HEK293 (cell line): ENCODE measurements around the gene GPN1.

Experiments used
- CTCF ChIA-PET: fragments of 350-600 bp; formaldehyde crosslinking; extraction: SDS; loops from one replicate; lab custom pipeline; 2021; ENCODE audit warnings: antibody characterized with exemption; lab: Yijun Ruan, JAX
- POLR2A ChIA-PET: fragments of 300-600 bp; formaldehyde crosslinking; extraction: SDS; loops from one replicate; lab custom pipeline; 2020; ENCODE audit warnings: antibody characterized with exemption, inconsistent platforms; lab: Yijun Ruan, JAX
- H3K27ac ChIP-seq: fragments of 200-500 bp; sonication (Bioruptor generic); 2 replicates; pipeline ENCODE4 v1.5.1; 2014; ENCODE audit warnings: low read depth, low read length, control low read depth, inconsistent platforms; ENCODE audit errors: extremely low read depth
- H3K36me3 ChIP-seq, 2 experiments: fragments of 200-500 bp in 1 of 2; sonication (Bioruptor generic) in 1 of 2; 1 replicate in 1 of 2; 2 replicates in 1 of 2; pipeline ENCODE4 v1.5.1; 2014 to 2017; ENCODE audit warnings: inconsistent platforms in 2 of 2, low read length in 2 of 2; ENCODE audit not compliant: control insufficient read depth in 2 of 2, insufficient read depth in 1 of 2
- H3K4me1 ChIP-seq: fragments of 200-500 bp; sonication (Bioruptor generic); 2 replicates; pipeline ENCODE4 v1.5.1; 2014; ENCODE audit warnings: mild to moderate bottlenecking, low read length, inconsistent platforms; ENCODE audit not compliant: control insufficient read depth, insufficient read depth
- H3K4me3 ChIP-seq: 2 replicates; pipeline ENCODE4 v1.5.1; 2011; ENCODE audit warnings: low read depth, mild to moderate bottlenecking, control low read depth, low read length, moderate library complexity
- H3K9me3 ChIP-seq: fragments of 200-500 bp; sonication (Bioruptor generic); 2 replicates; pipeline ENCODE4 v1.5.1; 2014; ENCODE audit warnings: low read depth, low read length, inconsistent platforms; ENCODE audit not compliant: control insufficient read depth, insufficient read depth
- CTCF ChIP-seq: fragments of 450-650 bp; formaldehyde crosslinking; IDR thresholded peaks from 2 replicates; pipeline ENCODE4 v1.5.1; 2016; ENCODE audit warnings: missing biosample characterization, missing genetic modification characterization
- HIC1 ChIP-seq: fragments of 450-650 bp; formaldehyde crosslinking; IDR thresholded peaks from 2 replicates; pipeline ENCODE4 v1.5.1; 2016; ENCODE audit warnings: missing biosample characterization, missing genetic modification characterization
- HOXA7 ChIP-seq: sonication (generic); formaldehyde crosslinking; IDR thresholded peaks from 2 replicates; pipeline ENCODE4 v1.8.1; 2022; ENCODE audit warnings: missing genetic modification reagents, borderline replicate concordance
- HOXC10 ChIP-seq: sonication (generic); formaldehyde crosslinking; IDR thresholded peaks from 2 replicates; pipeline ENCODE4 v1.8.1; 2023; ENCODE audit warnings: mild to moderate bottlenecking, missing genetic modification reagents
- PRDM2 ChIP-seq: fragments of 450-650 bp; formaldehyde crosslinking; IDR thresholded peaks from 2 replicates; pipeline ENCODE4 v1.5.1; 2016; ENCODE audit warnings: missing biosample characterization, missing genetic modification characterization, borderline replicate concordance
- SCRT1 ChIP-seq: fragments of 450-650 bp; formaldehyde crosslinking; IDR thresholded peaks from 2 replicates; pipeline ENCODE4 v1.5.1; 2016; ENCODE audit warnings: missing biosample characterization, missing genetic modification characterization, borderline replicate concordance
- SP7 ChIP-seq: fragments of 450-650 bp; formaldehyde crosslinking; IDR thresholded peaks from 2 replicates; pipeline ENCODE4 v1.5.1; 2016; ENCODE audit warnings: missing biosample characterization, missing genetic modification characterization
- YY2 ChIP-seq: fragments of 450-650 bp; formaldehyde crosslinking; IDR thresholded peaks from 2 replicates; pipeline ENCODE4 v1.5.1; 2016; ENCODE audit warnings: missing biosample characterization, missing genetic modification characterization
- ZBTB21 ChIP-seq: fragments of 450-650 bp; formaldehyde crosslinking; IDR thresholded peaks from 2 replicates; pipeline ENCODE4 v1.5.1; 2017; ENCODE audit warnings: missing biosample characterization, missing genetic modification characterization
- ZBTB7A ChIP-seq: fragments of 450-650 bp; formaldehyde crosslinking; IDR thresholded peaks from 2 replicates; pipeline ENCODE4 v1.5.1; 2016; ENCODE audit warnings: low read depth, missing biosample characterization, missing genetic modification characterization
- ZNF133 ChIP-seq: fragments of 450-650 bp; formaldehyde crosslinking; IDR thresholded peaks from 2 replicates; pipeline ENCODE4 v1.5.1; 2016; ENCODE audit warnings: missing biosample characterization, missing genetic modification characterization
- ZNF157 ChIP-seq: fragments of 450-650 bp; formaldehyde crosslinking; IDR thresholded peaks from 2 replicates; pipeline ENCODE4 v1.5.1; 2016; ENCODE audit warnings: missing biosample characterization, missing genetic modification characterization
- ZNF174 ChIP-seq: fragments of 450-650 bp; formaldehyde crosslinking; IDR thresholded peaks from 2 replicates; pipeline ENCODE4 v1.5.0; 2017; ENCODE audit warnings: missing biosample characterization, mild to moderate bottlenecking, missing genetic modification characterization
- ZNF311 ChIP-seq: fragments of 450-650 bp; formaldehyde crosslinking; IDR thresholded peaks from 2 replicates; pipeline ENCODE4 v1.5.1; 2017; ENCODE audit warnings: missing biosample characterization, missing genetic modification characterization, borderline replicate concordance
- ZNF350 ChIP-seq: fragments of 450-650 bp; formaldehyde crosslinking; IDR thresholded peaks from 2 replicates; pipeline ENCODE4 v1.5.0; 2017; ENCODE audit warnings: missing biosample characterization, mild to moderate bottlenecking, missing genetic modification characterization
- ZNF596 ChIP-seq: fragments of 450-650 bp; IDR thresholded peaks from 2 replicates; pipeline ENCODE4 v1.5.0; 2018; ENCODE audit warnings: missing biosample characterization, mild to moderate bottlenecking, missing genetic modification characterization, moderate library complexity
- ZNF621 ChIP-seq: fragments of 450-650 bp; formaldehyde crosslinking; IDR thresholded peaks from 2 replicates; pipeline ENCODE4 v1.5.1; 2017; ENCODE audit warnings: missing biosample characterization, missing genetic modification characterization
- ZNF658 ChIP-seq: fragments of 450-650 bp; formaldehyde crosslinking; IDR thresholded peaks from 2 replicates; pipeline ENCODE4; 2016; ENCODE audit warnings: missing biosample characterization, missing genetic modification characterization
- ZNF692 ChIP-seq: fragments of 450-650 bp; formaldehyde crosslinking; IDR thresholded peaks from 2 replicates; pipeline ENCODE4 v1.5.1; 2016; ENCODE audit warnings: missing biosample characterization, missing genetic modification characterization
- ZNF777 ChIP-seq: fragments of 450-650 bp; formaldehyde crosslinking; IDR thresholded peaks from 2 replicates; pipeline ENCODE4 v1.5.1; 2017; ENCODE audit warnings: missing biosample characterization, missing genetic modification characterization, borderline replicate concordance
- ZSCAN30 ChIP-seq: fragments of 450-650 bp; IDR thresholded peaks from 2 replicates; pipeline ENCODE4 v1.5.1; 2018; ENCODE audit warnings: missing biosample characterization, mild to moderate bottlenecking, missing genetic modification characterization, moderate library complexity
- ZSCAN4 ChIP-seq: fragments of 450-650 bp; formaldehyde crosslinking; IDR thresholded peaks from 2 replicates; pipeline ENCODE4 v1.5.1; 2017; ENCODE audit warnings: missing biosample characterization, missing genetic modification characterization

Gene GPN1

GRCh38 chr2:27683390-27684071, 54.7 kb downstream of the GPN1 start:
- POLR2A ChIA-PET, result interaction anchor here (1.0 to 1.4 kb wide), 4 partner anchors 9 to 302 kb away, joined by 3 to 4 read pairs (median 3); partner anchors contain the start of genes CCDC121, GPN1 and ZNF513
- Histone ChIP-seq H3K9me3 (no peaks in the 10 kb centered on the region), H3K4me3 (no peak overlapping the region), H3K36me3 (peaks cover 66 to 80% of the 10 kb centered on the region in 2 experiments), H3K4me1 (no peaks in the 10 kb centered on the region), H3K27ac (no peak overlapping the region)
- CTCF ChIA-PET, result interaction anchor here (0.5 to 4.1 kb wide), 75 partner anchors 8 to 979 kb away, joined by 3 to 66 read pairs (median 4); partner anchors contain the start of genes EIF2B4, NRBP1, PPM1G and SLC4A1AP
- TF ChIP-seq ZNF174 (no peak), PRDM2 (tag by site-specific recombination) (no peak), SP7 (tag by site-specific recombination) (0 out of 2 replicates have a peak, but pooled peaks have one; percentile 29), SCRT1 (tag by site-specific recombination) (no peak), ZSCAN4 (tag by site-specific recombination) (no peak), HIC1 (tag by site-specific recombination) (no peak), CTCF (peak; percentile 95), YY2 (tag by site-specific recombination) (no peak), ZNF311 (tag by site-specific recombination) (no peak), ZSCAN30 (tag by site-specific recombination) (no peak), HOXC10 (no peak), ZNF658 (tag by site-specific recombination) (no peak), HOXA7 (no peak), ZNF621 (tag by site-specific recombination) (no peak), ZNF157 (tag by site-specific recombination) (no peak), ZBTB7A (tag by site-specific recombination) (no peak), ZNF350 (tag by site-specific recombination) (no peak), ZNF596 (no peak), ZNF692 (tag by site-specific recombination) (no peak), ZNF777 (no peak), ZBTB21 (no peak), ZNF133 (no peak)
